ENCODE measurements around the gene ULBP1. TPM values are rescaled to one million over a fixed set of nuclear protein-coding genes. Genes with fewer than 3 reads are reported as not detected.

ULBP1 gene
- total RNA-seq (2022; extraction: Qiagen RNA extraction; ENCODE audit: low read depth), result 0.73 to 1.2 TPM (median 0.97 TPM) in 5 replicates

GRCh38 chr6:149963462-149964307 lies at the start of gene ULBP1:
ULBP1 (plus strand) TSS chr6:149963943; CDS start chr6:149964050, 107 bp downstream.

GRCh38 chr6:149922642-149923326 lies 41.0 kb upstream of the ULBP1 start, which contains the start of gene RAET1G:
RAET1G (minus strand) TSS chr6:149923121; CDS start chr6:149923010, 111 bp downstream.

GRCh38 chr6:149941583-149942460 lies 21.9 kb upstream of the ULBP1 start, which contains the start of gene ULBP2:
ULBP2 (plus strand) TSS chr6:149942014; CDS start chr6:149942073, 59 bp downstream.

Other genes with a start within 250 kb of the ULBP1 start
- gene LATS1, start 245.8 kb upstream of the ULBP1 start, total RNA-seq (2022; extraction: Qiagen RNA extraction; ENCODE audit: low read depth), result 5.8 to 7.6 TPM (median 7.5 TPM) in 5 replicates
- 13.6 to 16.9 TPM (median 15.4 TPM) in 5 replicates for gene NUP43, start 217.4 kb upstream of the ULBP1 start, total RNA-seq (2022; extraction: Qiagen RNA extraction; ENCODE audit: low read depth)
- 85.1 to 96.6 TPM (median 87.3 TPM) in 5 replicates for gene PCMT1, start 214.2 kb upstream of the ULBP1 start, total RNA-seq (2022; extraction: Qiagen RNA extraction; ENCODE audit: low read depth)
- 31.5 to 41.0 TPM (median 38.5 TPM) in 5 replicates for gene LRP11, start 99.6 kb upstream of the ULBP1 start, total RNA-seq (2022; extraction: Qiagen RNA extraction; ENCODE audit: low read depth)
- gene RAET1E, start 65.8 kb upstream of the ULBP1 start, total RNA-seq (2022; extraction: Qiagen RNA extraction; ENCODE audit: low read depth), result 1.9 to 3.0 TPM (median 2.6 TPM) in 5 replicates
- gene RAET1G, start 40.8 kb upstream of the ULBP1 start, total RNA-seq (2022; extraction: Qiagen RNA extraction; ENCODE audit: low read depth), result 7.2 to 12.5 TPM (median 10.7 TPM) in 5 replicates
- 2.9 to 3.9 TPM (median 3.7 TPM) in 5 replicates for gene ULBP2, start 21.9 kb upstream of the ULBP1 start, total RNA-seq (2022; extraction: Qiagen RNA extraction; ENCODE audit: low read depth)
- 0.18 to 0.49 TPM (median 0.27 TPM) in 5 replicates for gene RAET1L, start 61.6 kb downstream of the ULBP1 start, total RNA-seq (2022; extraction: Qiagen RNA extraction; ENCODE audit: low read depth)
- gene ULBP3, start 105.2 kb downstream of the ULBP1 start, total RNA-seq (2022; extraction: Qiagen RNA extraction; ENCODE audit: low read depth), result 3.6 to 4.0 TPM (median 3.7 TPM) in 5 replicates
- gene PPP1R14C, start 179.1 kb downstream of the ULBP1 start, total RNA-seq (2022; extraction: Qiagen RNA extraction; ENCODE audit: low read depth), result 0.67 to 0.83 TPM (median 0.79 TPM) in 5 replicates